C4-2B (cell line): ENCODE data around the gene IDUA.

Experiments
- ZFX ChIP-seq: fragments of 450-650 bp; IDR thresholded peaks from 2 replicates; pipeline ENCODE4 v1.6.1; 2017
- TF ChIP-seq, protein P1 (sequence below): fragments of 450-650 bp; conservative IDR thresholded peaks from 2 replicates; pipeline ENCODE4 v1.5.1; 2017; ENCODE audit warnings: mild to moderate bottlenecking

DNA sequence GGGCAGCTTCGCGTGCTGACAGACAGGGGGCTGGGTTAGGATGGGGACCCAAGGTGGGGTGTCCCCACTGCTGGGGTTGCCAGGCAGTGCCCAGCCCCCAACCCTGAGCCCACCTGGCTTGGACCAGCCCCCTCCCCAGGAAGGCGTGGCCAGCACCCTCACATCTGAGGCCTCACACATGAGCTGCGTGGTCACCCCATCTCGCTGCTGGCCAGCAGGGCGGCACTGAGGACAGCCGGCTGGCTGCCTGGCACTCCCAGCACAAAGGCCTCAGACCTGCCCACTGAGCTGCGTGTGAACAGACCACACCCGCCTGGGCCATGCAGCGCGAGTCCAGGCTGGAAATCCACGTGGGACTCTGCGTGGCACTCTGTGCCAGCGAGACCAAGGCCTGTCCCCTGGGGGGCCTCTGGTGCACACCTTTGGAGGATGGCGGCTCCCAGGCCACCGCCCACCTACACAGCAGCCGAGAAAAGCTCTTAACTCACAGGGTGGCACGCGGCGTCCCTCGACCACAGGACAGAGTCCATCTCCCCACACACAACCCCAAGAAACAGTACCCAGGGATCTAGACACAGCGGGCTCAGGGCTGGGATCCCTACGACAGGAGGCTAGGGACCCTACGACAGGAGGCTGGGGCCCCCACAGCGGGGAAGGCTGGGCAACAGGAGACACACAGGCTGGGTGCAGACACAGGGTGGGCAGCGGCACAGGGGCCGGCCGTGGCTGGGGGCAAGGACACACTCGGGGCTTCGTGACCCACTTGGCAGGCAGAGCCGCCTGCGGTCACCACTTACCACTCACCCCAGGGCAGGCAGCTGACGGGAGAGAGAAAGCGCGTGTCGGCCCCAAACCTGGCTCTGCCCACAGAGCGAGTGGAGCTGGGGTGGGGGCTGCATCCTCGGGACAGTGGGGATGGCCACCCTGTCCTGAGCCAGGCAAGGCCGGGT lies 23.3 kb upstream of the IDUA start:
- TF ChIP-seq, protein P1, sequence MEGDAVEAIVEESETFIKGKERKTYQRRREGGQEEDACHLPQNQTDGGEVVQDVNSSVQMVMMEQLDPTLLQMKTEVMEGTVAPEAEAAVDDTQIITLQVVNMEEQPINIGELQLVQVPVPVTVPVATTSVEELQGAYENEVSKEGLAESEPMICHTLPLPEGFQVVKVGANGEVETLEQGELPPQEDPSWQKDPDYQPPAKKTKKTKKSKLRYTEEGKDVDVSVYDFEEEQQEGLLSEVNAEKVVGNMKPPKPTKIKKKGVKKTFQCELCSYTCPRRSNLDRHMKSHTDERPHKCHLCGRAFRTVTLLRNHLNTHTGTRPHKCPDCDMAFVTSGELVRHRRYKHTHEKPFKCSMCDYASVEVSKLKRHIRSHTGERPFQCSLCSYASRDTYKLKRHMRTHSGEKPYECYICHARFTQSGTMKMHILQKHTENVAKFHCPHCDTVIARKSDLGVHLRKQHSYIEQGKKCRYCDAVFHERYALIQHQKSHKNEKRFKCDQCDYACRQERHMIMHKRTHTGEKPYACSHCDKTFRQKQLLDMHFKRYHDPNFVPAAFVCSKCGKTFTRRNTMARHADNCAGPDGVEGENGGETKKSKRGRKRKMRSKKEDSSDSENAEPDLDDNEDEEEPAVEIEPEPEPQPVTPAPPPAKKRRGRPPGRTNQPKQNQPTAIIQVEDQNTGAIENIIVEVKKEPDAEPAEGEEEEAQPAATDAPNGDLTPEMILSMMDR: no peak
- 0 out of 2 replicates have a peak, but pooled peaks have one; percentile 3 for TF ChIP-seq ZFX
